T-cell (primary cell): ENCODE data around the gene FOXI1. TPM values are rescaled to one million over a fixed set of nuclear protein-coding genes. Genes with fewer than 3 reads are reported as not detected.

Experiments used
- ATAC-seq, 4 experiments: fragments of 200-7000 bp in 3 of 4; fragments of 150-1000 bp in 1 of 4; cut with Tn5 transposase; replicated peaks in 1 of 4; 1 replicate in 3 of 4; 2 replicates in 1 of 4; pipeline ENCODE4 v1.10.0; 2021; ENCODE audit warnings: moderate library complexity in 3 of 4, mild to moderate bottlenecking in 2 of 4, moderate number of reproducible peaks in 1 of 4
- CTCF ChIA-PET, 2 donors: fragments of 300-600 bp; sonication (Branson Sonifier 250); formaldehyde crosslinking; loops; one replicate each; lab custom pipeline; 2022; ENCODE audit warnings: antibody characterized with exemption in 2 of 2; lab: Charles Lee
- POLR2A ChIA-PET, 2 donors: fragments of 300-600 bp; sonication (Branson Sonifier 250); formaldehyde crosslinking; loops; one replicate each; lab custom pipeline; 2022; ENCODE audit warnings: antibody characterized with exemption in 2 of 2; lab: Charles Lee
- DNase-seq, 35 experiments: peaks; one replicate each; pipeline versions ENCODE4 v3.0.0 to v3.0.0-alpha.2; 2013 to 2023
- H3K27ac ChIP-seq: one replicate; pipeline ENCODE4 v1.5.1; 2013; ENCODE audit warnings: low read length
- H3K27me3 ChIP-seq, 2 experiments: replicated peaks in 1 of 2; 1 replicate in 1 of 2; 2 replicates in 1 of 2; pipeline versions ENCODE4 v1.6.1 to v1.7.0; 2013; ENCODE audit warnings: low read length in 1 of 2, mixed read lengths in 1 of 2; ENCODE audit not compliant: control insufficient read depth in 2 of 2, insufficient read depth in 2 of 2; ENCODE audit errors: extremely low read depth in 1 of 2
- H3K36me3 ChIP-seq, 2 donors: 1 replicate in 1 of 2; 2 replicates in 1 of 2; pipeline versions ENCODE4 v1.6.1 to v1.7.0; 2013; ENCODE audit warnings: low read length in 1 of 2; ENCODE audit not compliant: control insufficient read depth in 2 of 2, insufficient read depth in 1 of 2; ENCODE audit errors: extremely low read depth in 1 of 2
- H3K4me1 ChIP-seq, 2 experiments: 1 replicate in 1 of 2; 2 replicates in 1 of 2; pipeline versions ENCODE4 v1.6.1 to v1.7.0; 2013; ENCODE audit warnings: low read length in 2 of 2, mixed read lengths in 1 of 2; ENCODE audit not compliant: insufficient read depth in 2 of 2, control insufficient read depth in 1 of 2; ENCODE audit errors: extremely low read depth in 1 of 2
- H3K4me3 ChIP-seq, 2 donors: 1 replicate in 1 of 2; 2 replicates in 1 of 2; pipeline versions ENCODE4 v1.5.1 to v1.7.0; 2013; ENCODE audit warnings: mild to moderate bottlenecking in 2 of 2, low read length in 1 of 2, moderate library complexity in 1 of 2; ENCODE audit not compliant: control insufficient read depth in 1 of 2; ENCODE audit errors: extremely low read depth in 1 of 2
- H3K9me3 ChIP-seq: 2 replicates; pipeline ENCODE4 v1.7.0; 2013
- H3K27ac Mint-ChIP-seq, 2 donors: one replicate each; pipeline ENCODE4 v1.8.0; 2020 to 2021; ENCODE audit warnings: mild to moderate bottlenecking in 2 of 2, mixed read lengths in 2 of 2
- H3K27me3 Mint-ChIP-seq, 2 donors: one replicate each; pipeline ENCODE4 v1.8.0; 2021 to 2022; ENCODE audit warnings: mixed read lengths in 2 of 2
- H3K36me3 Mint-ChIP-seq: one replicate; pipeline ENCODE4 v1.8.0; 2021; ENCODE audit warnings: mixed read lengths
- H3K4me1 Mint-ChIP-seq, 3 donors: one replicate each; pipeline ENCODE4 v1.8.0; 2020 to 2022; ENCODE audit warnings: mixed read lengths in 3 of 3, mild to moderate bottlenecking in 1 of 3
- H3K4me3 Mint-ChIP-seq, 3 donors: one replicate each; pipeline ENCODE4 v1.8.0; 2020 to 2022; ENCODE audit warnings: mild to moderate bottlenecking in 3 of 3, mixed read lengths in 3 of 3, moderate library complexity in 3 of 3
- H3K9me3 Mint-ChIP-seq, 3 donors: one replicate each; pipeline ENCODE4 v1.8.0; 2020 to 2022; ENCODE audit warnings: mixed read lengths in 3 of 3
- WGBS: methylation state at CpG from one replicate; pipeline ENCODE4 v1.1.5; 2013; ENCODE audit warnings: missing lambda C conversion rate; ENCODE audit not compliant: insufficient coverage; 5-methylcytosine and 5-hydroxymethylcytosine counted together
- total RNA-seq, 35 experiments: library from RNA in 6 of 35; stranded (reverse) in 6 of 35; fragments of 120-200 nt in 1 of 35; gene quantifications; one replicate each; pipeline versions ENCODE4 v1.2.1 to v1.2.4 and lab custom pipeline; 2013 to 2026

The FOXI1 gene
- under 1 TPM in 2 of 5 donors, not detected in 3; 0.16 to 0.35 TPM for total RNA-seq
- total RNA-seq (2013), result not detected
- total RNA-seq (lab: John Stamatoyannopoulos, UW), result 0 to 0.37 (median 0.05) reads per million in 29 experiments

DNA sequence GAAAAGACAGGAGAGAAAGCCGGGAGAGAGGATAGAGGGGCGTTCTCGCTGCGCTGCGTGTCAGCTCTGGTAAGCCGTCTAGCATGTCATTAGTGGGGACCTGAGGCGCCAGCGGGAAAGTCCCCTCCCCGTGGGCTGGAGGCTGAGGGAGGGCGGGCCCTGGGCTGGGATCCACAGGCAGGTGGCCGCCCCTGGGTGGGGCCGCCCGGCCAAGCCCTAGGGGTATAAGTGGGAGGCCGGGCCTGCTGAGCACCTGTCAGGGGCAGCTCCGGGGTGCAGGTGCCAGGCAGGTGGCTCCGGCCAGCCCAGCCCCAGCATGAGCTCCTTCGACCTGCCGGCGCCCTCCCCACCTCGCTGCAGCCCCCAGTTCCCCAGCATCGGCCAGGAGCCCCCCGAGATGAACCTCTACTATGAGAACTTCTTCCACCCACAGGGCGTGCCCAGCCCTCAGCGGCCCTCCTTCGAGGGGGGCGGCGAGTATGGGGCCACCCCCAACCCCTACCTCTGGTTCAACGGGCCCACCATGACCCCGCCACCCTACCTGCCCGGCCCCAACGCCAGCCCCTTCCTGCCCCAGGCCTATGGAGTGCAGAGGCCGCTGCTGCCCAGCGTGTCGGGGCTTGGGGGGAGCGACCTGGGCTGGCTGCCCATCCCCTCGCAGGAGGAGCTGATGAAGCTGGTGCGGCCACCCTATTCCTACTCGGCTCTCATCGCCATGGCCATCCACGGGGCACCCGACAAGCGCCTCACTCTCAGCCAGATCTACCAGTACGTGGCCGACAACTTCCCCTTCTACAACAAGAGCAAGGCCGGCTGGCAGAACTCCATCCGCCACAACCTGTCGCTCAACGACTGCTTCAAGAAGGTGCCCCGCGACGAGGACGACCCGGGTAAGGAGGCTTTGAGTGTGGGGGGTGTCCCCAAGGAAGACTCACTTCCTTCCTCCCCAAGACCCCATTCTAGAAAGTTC is at the start of gene FOXI1:
Gene FOXI1, plus strand, starts transcription at position 256 of the 970 bp plus-strand sequence. Its CDS starts 61 bp downstream, at position 317.
- Histone ChIP-seq H3K27me3 (peaks cover 0 to 29% of the 10 kb centered on the region in 2 experiments), H3K4me1 (no peaks in the 10 kb centered on the region), H3K9me3 (no peaks in the 10 kb centered on the region), H3K4me3 (no peak within 1 kb of the TSS), H3K36me3 (no peaks in the 10 kb centered on the region), H3K27ac (no peak within 1 kb of the TSS)
- ChIA-PET CTCF (no interaction called here), POLR2A (no interaction called here)
- no peaks in the 10 kb centered on the region for H3K36me3 Mint-ChIP-seq
- H3K9me3 Mint-ChIP-seq, result no peaks in the 10 kb centered on the region
- H3K27ac Mint-ChIP-seq, result no peak within 1 kb of the TSS
- no peak within 1 kb of the TSS for H3K4me3 Mint-ChIP-seq
- H3K4me1 Mint-ChIP-seq, result no peaks in the 10 kb centered on the region
- DNase-seq, result no peak
- WGBS, result 66% methylated on average over 32 of the region's 53 CpGs
- peaks cover 3 to 10% of the 10 kb centered on the region in 2 donors for H3K27me3 Mint-ChIP-seq
- no peak for ATAC-seq

DNA sequence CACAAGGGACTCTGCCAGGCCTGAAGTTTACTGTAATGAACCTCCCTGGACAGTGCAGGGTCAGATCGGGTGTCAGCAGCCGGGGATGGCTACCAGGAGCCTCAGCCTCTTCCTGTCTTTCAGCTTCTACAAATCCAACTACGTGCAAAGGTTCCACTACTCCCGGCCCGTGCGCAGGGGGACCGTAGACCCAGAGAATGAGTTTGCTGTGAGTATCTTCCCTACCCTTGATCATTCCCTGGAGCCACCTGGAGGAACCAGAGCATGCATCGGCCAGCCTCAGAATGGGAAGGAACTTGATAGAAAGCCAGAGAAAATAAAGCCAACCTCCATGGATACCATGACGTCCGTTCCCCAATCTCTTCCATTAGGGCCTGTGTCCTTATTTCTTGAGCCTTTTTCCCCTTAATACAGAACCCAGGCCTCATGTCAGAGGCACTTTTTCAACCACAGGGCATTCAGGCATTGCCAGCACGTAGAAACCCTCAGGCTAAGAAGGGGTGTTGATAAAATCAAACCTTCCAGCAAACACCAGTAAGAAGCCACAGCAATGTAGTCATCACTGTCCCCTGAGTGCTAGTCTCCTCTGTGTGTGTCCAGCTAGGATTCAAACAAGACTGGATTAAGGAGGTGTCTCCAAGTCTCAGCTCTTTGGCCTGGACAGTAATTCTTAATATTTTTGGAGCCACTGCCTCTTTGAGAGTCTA is 49.0 kb upstream of the FOXI1 start:
- CTCF ChIA-PET, result no interaction called here
- ATAC-seq (no peak), DNase-seq (no peak)
- peaks cover 97% of the 10 kb centered on the region for H3K36me3 Mint-ChIP-seq
- peaks cover 0 to 5% (median 4%) of the 10 kb centered on the region in 3 donors for H3K9me3 Mint-ChIP-seq
- 95% methylated on average over 6 of the region's 11 CpGs for WGBS
- no peaks in the 10 kb centered on the region for H3K4me1 Mint-ChIP-seq
- Histone ChIP-seq H3K9me3 (no peaks in the 10 kb centered on the region), H3K36me3 (peaks cover 18 to 93% of the 10 kb centered on the region in 2 donors), H3K4me3 (no peak overlapping the region), H3K27me3 (no peaks in the 10 kb centered on the region), H3K27ac (no peak overlapping the region), H3K4me1 (no peaks in the 10 kb centered on the region)
- H3K27ac Mint-ChIP-seq, result no peak overlapping the region
- H3K4me3 Mint-ChIP-seq, result no peak overlapping the region
- POLR2A ChIA-PET, result no interaction called here
- no peaks in the 10 kb centered on the region for H3K27me3 Mint-ChIP-seq

DNA sequence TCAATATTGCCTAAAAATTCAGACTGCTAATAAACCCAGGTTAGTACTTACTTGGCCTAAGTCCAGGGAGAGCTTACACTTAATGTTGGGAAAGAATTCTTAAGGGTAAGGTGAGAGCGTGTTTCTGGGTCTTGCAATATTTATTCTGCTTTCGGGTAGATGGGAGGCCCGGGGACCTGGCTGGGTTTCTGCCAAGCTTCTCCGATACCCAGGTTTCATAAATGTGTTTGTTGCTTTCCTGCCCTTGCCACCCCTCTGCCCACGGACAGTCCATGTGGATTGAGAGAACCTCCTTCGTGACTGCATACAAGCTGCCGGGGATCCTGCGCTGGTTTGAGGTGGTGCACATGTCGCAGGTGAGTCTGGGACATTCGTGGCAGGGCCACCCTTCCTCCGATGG is 48.4 kb upstream of the FOXI1 start:
- 96% methylated on average over 9 of the region's 11 CpGs for WGBS
- no peaks in the 10 kb centered on the region for H3K27me3 Mint-ChIP-seq
- peaks cover 0 to 5% (median 4%) of the 10 kb centered on the region in 3 donors for H3K9me3 Mint-ChIP-seq
- no peaks in the 10 kb centered on the region for H3K27me3 ChIP-seq
- POLR2A ChIA-PET, result no interaction called here
- peaks cover 97% of the 10 kb centered on the region for H3K36me3 Mint-ChIP-seq
- no peaks in the 10 kb centered on the region for H3K4me1 Mint-ChIP-seq
- no peak overlapping the region for H3K27ac ChIP-seq
- ATAC-seq (no peak), DNase-seq (no peak)
- CTCF ChIA-PET, result no interaction called here
- H3K9me3 ChIP-seq, result no peaks in the 10 kb centered on the region
- H3K27ac Mint-ChIP-seq, result no peak overlapping the region
- H3K36me3 ChIP-seq, result peaks cover 23 to 93% of the 10 kb centered on the region in 2 donors
- no peaks in the 10 kb centered on the region for H3K4me1 ChIP-seq
- H3K4me3 Mint-ChIP-seq, result no peak overlapping the region
- no peak overlapping the region for H3K4me3 ChIP-seq

DNA sequence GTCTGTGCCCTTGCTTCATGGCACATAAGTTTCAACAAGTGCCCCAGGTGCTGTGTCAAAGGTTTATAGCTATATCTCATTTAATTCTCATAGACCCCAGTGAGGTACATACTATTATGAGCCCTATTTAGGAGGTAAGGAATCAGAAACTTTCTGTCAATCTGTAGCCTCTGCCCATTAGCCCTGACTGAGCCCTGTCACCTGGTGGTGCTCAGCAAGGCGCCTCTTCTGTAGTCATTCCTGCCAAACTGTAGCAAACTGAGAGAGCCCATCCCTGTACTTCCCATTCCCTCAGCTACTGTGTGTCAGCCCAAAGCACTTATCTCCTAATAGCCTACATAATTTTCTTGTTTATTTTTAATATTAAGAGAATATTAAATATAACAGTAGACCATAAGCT is 46.5 kb upstream of the FOXI1 start:
- no peak for ATAC-seq
- WGBS, result no CpG with 5 or more reads among the region's 1 CpG
- no peaks in the 10 kb centered on the region for H3K4me1 ChIP-seq
- no peaks in the 10 kb centered on the region for H3K9me3 ChIP-seq
- Mint-ChIP-seq H3K36me3 (peaks cover 94% of the 10 kb centered on the region), H3K27ac (no peak overlapping the region), H3K27me3 (no peaks in the 10 kb centered on the region), H3K9me3 (peaks cover 0 to 5% (median 4%) of the 10 kb centered on the region in 3 donors), H3K4me1 (no peaks in the 10 kb centered on the region), H3K4me3 (no peak overlapping the region)
- CTCF ChIA-PET, result no interaction called here
- H3K4me3 ChIP-seq, result no peak overlapping the region
- POLR2A ChIA-PET, result no interaction called here
- peaks cover 22 to 91% of the 10 kb centered on the region in 2 donors for H3K36me3 ChIP-seq
- no peaks in the 10 kb centered on the region for H3K27me3 ChIP-seq
- no peak for DNase-seq
- no peak overlapping the region for H3K27ac ChIP-seq

DNA sequence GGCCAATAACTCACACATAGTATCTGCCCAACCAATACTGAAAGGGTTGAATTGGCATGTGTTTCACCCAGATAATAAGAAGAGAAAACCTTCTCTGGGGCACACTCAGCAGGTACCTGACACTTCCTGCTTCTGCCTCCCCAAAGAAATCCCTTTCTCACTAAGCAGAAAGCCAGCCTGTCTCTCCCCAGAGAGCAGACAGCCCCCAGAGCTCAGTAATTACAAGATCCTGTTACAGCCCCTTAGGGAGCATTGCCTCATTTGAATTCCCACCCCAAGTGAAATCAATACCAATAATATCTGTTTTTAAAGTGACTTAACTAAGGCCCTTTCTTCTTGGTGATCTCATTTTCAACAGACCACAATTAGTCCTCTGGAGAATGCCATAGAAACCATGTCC is 38.5 kb upstream of the FOXI1 start:
- no peaks in the 10 kb centered on the region for H3K4me1 Mint-ChIP-seq
- peaks cover 89% of the 10 kb centered on the region for H3K36me3 Mint-ChIP-seq
- no peaks in the 10 kb centered on the region for H3K27me3 ChIP-seq
- no peak for DNase-seq
- no peak overlapping the region for H3K4me3 Mint-ChIP-seq
- H3K4me3 ChIP-seq, result no peak overlapping the region
- peak overlapping the region in 1 of 2 donors; percentile 10 for H3K27ac Mint-ChIP-seq
- H3K27ac ChIP-seq, result no peak overlapping the region
- CTCF ChIA-PET, result no interaction called here
- H3K27me3 Mint-ChIP-seq, result no peaks in the 10 kb centered on the region
- no peaks in the 10 kb centered on the region for H3K9me3 Mint-ChIP-seq
- POLR2A ChIA-PET, result no interaction called here
- ATAC-seq, result no peak
- H3K36me3 ChIP-seq, result peaks cover 31 to 68% of the 10 kb centered on the region in 2 donors
- no peaks in the 10 kb centered on the region for H3K9me3 ChIP-seq
- no peaks in the 10 kb centered on the region for H3K4me1 ChIP-seq

DNA sequence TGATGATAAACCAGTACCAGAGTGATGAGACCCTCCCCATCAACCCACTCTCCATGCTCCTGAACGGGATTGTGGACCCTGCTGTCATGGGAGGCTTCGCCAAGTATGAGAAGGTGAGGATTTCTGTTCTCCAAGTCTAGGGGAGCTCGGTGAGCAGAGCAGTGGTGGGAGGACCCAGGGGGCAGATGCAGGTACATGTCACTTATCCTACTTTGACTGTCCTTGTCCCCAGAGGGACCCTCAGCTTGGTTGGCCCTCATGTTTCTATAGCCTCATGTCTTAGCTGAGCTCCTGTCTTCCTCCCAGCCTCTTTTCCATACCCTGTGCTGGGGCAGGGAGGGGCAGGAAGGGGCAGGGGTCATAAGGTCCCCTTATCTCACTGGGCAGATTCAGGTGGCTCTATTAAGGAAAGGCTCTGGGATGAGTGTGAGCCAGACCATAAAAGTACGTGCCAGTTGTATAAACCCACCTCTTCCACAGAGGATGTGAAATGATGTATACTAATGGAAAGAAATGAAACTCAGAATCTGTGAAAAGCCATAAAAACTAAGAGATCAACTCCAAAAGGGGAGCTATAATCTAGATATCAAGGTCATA is 38.0 kb upstream of the FOXI1 start:
- no peak overlapping the region for H3K4me3 Mint-ChIP-seq
- ATAC-seq, result no peak
- CTCF ChIA-PET, result interaction anchor here in 1 of 2 donors (0.6 kb wide), 1 partner anchor 59 kb away, joined by 3 read pairs; no protein-coding TSS in a partner anchor
- no peak overlapping the region for H3K27ac Mint-ChIP-seq
- no peaks in the 10 kb centered on the region for H3K9me3 Mint-ChIP-seq
- DNase-seq, result no peak
- Histone ChIP-seq H3K4me3 (no peak overlapping the region), H3K27me3 (no peaks in the 10 kb centered on the region), H3K9me3 (no peaks in the 10 kb centered on the region), H3K4me1 (no peaks in the 10 kb centered on the region), H3K36me3 (peaks cover 28 to 63% of the 10 kb centered on the region in 2 donors), H3K27ac (no peak overlapping the region)
- H3K36me3 Mint-ChIP-seq, result peaks cover 89% of the 10 kb centered on the region
- H3K4me1 Mint-ChIP-seq, result no peaks in the 10 kb centered on the region
- no peaks in the 10 kb centered on the region for H3K27me3 Mint-ChIP-seq
- POLR2A ChIA-PET, result no interaction called here
- WGBS, result no CpG with 5 or more reads among the region's 4 CpGs
